Hindlimb muscle (tissue), 1 donor: ENCODE measurements around the gene LTC4S. TPM values are rescaled to one million over a fixed set of nuclear protein-coding genes. Genes with fewer than 3 reads are reported as not detected.
"Not testable (repeated sequence)": the region's sequence is repeated elsewhere in the genome, so short reads cannot be mapped to it uniquely, and the experiment has no call there.

Experiments
- DNase-seq: peaks from one replicate; pipeline ENCODE4 v3.0.0-alpha.2; 2013
- polyA plus RNA-seq: library from polyadenylated mRNA; unstranded; fragments of 120-200 nt; gene quantifications from one replicate; pipeline ENCODE4 v1.2.1, GENCODE V29; 2013; ENCODE audit not compliant: insufficient read length

LTC4S gene
- polyA plus RNA-seq, 1 donor, result 2.8 TPM

- DNase-seq, result no peak
Measured at GRCh38 chr5:179769796-179770195, 24.0 kb upstream of the LTC4S start.

GRCh38 chr5:179771311-179771895 is 22.4 kb upstream of the LTC4S start:
- no peak for DNase-seq

DNA sequence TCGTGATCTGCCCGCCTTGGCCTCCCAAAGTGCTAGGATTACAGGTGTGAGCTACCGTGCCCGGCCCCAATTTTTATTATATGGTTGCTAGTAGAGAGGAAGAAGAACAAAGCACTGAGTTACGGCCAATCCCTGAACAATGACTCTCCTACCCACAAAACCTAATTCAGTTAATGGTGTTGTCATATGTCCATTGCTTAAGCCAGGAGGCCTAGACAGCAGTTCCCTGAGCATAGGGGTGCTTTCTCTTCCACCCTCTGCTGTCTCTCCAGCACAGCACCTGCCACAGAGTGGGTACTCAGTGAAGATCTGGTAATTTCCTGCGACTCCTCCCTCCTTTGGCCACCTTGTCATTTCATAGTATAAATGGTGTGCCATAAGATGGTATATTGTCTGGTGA is 21.4 kb upstream of the LTC4S start:
- DNase-seq, result no peak

GRCh38 chr5:179773686-179774040 is 20.1 kb upstream of the LTC4S start:
- DNase-seq, result no peak

GRCh38 chr5:179774442-179774841 is 19.3 kb upstream of the LTC4S start:
- no peak for DNase-seq

DNA sequence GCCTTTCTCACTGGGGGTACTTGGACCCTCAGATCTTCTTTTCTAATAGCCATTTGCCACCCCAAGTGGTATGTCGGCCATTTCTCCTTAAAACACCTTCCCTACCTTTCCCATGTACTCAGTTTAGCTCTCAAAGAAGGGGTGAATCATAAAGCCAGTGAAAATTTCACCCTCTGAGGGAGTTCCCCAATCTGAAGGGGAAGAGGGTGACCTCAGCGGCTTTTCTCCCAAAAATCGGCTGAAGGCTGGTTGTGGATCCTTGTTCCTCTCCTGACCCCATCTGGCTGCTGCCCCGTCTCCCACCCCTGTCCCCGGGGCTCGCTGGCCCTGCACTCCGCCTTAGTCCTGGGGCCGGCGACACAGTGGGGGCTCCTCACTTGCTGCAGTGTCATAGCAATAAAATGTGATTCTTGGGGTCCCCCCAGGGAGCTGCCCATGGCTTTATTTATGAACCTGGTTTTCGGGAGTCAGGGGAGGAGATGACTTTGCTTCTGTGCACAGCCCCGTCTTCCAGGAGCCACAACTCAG is 17.3 kb upstream of the LTC4S start:
- DNase-seq, result no peak

DNA sequence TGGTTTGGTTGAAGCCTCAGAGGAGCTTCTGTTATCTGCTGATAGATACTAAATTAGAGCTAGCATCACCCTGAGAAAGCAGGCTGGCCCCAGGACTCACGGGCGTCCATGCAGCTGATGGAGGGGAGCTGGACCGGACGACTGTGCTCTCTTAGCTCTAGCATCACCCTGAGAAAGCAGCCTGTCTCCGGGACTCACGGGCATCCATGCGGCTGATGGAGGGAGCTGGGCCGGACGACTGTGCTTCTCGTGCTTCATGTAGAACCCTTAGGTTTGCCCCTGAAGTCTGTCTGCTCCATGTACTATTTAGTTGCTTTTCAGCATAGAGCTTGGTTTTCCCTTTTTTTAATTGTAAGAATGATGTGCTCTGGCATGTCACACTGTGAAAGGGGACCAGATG is 16.3 kb upstream of the LTC4S start:
- DNase-seq, result no peak

- no peak for DNase-seq
Measured at GRCh38 chr5:179777909-179778308, 15.9 kb upstream of the LTC4S start.

GRCh38 chr5:179778591-179778990 is 15.2 kb upstream of the LTC4S start:
- DNase-seq, result no peak

DNA sequence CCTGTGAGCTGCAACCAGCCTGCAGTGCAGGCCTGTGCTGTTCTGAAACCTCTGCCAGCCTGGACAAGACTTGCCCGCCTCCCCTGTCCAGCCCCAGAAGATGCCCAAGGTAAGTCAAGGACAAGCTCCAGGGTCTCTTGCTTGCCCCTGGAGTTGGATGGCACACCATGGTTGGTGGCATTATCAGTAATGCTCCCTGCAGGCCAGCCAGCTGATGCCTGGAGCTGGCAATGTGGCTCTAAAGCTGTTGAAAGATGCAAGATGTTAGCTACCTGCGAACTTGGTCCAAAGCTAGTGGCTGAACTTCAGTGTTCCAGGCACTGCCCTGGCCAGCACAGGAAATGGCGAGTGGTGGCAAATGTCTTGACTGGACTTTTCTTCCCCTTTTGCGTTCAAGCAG is 14.0 kb upstream of the LTC4S start:
- DNase-seq, result no peak

DNA sequence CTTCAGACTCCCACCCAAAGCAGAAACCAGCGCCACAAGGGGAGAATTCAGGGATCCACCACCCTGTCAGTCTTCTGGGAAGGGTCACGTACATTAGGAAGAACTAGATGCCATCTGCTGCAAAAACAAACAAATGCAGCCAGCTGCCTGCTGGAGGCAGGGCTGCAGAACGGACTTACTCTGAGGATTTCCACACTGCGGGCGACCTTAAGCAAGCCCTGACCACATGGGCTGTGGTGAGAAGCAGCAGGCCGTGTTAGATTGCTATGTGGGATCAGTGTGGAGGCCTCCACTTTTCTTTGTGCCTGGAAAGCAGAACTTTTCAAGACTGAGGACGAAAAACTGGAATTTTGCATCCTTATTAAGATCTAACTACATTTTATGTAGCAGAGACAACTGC is 13.4 kb upstream of the LTC4S start:
- DNase-seq, result no peak

GRCh38 chr5:179781846-179782245 is 11.9 kb upstream of the LTC4S start:
- DNase-seq, result no peak

GRCh38 chr5:179783128-179783527 is 10.7 kb upstream of the LTC4S start:
- DNase-seq, result no peak

- DNase-seq, result no peak
Measured at GRCh38 chr5:179786861-179787260, 6.9 kb upstream of the LTC4S start.

GRCh38 chr5:179788193-179788854 is 5.5 kb upstream of the LTC4S start:
- DNase-seq, result no peak

DNA sequence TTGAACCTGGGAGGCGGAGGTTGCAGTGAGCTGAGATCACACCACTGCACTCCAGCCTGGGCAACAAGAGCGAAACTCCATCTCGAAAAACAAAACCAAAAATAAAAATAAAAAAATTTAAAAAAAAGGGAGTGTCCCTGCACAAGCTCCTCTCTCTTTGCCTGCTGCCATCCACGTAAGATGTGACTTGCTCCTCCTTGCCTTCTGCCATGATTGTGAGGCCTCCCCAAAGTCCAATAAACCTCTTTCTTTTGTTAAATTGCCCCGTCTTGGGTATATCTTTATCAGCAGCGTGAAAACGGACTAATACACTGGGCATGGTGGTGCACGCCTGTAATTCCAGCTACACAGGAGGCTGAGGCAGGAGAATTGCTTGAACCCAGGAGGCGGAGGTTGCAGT is 4.5 kb upstream of the LTC4S start:
- not testable (repeated sequence) for DNase-seq

DNA sequence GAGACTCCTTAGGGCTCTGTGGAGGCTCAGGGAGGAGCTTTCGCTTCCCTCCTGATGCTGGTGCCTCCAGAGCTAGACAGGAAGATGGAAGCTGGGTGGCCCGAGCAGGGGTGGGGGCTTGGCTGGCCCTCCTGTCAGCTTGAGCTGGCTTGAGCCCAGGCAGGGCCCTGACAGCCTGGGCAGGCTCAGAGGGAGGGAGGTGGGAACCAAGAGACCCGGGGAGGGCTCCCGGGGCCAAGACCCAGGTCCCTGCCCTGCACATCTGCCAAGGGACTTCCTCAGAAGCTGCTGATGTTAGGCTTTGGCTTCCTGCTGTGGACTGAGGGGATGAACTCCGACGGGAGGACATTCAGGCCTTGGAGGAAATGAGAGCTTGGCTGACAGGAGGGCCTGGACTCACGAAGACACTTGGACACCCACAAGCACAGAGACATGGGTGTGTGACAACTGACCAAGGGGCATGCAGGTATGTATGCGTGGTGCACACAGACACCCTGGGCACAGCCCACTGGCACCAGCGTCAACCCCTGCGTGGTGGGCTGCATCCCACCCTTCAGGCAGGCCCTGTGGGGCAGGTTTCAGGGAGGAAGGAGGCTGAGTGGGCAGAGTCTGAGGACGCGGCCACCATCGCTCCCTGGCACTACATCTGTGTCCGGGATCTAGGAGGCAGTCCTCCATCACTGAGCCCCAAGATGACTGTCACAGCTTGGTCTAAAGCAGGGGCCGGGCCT is 1.7 kb upstream of the LTC4S start:
- DNase-seq, result no peak

- no peak for DNase-seq
Measured at GRCh38 chr5:179792612-179793467, 946 bp upstream of the LTC4S start.

DNA sequence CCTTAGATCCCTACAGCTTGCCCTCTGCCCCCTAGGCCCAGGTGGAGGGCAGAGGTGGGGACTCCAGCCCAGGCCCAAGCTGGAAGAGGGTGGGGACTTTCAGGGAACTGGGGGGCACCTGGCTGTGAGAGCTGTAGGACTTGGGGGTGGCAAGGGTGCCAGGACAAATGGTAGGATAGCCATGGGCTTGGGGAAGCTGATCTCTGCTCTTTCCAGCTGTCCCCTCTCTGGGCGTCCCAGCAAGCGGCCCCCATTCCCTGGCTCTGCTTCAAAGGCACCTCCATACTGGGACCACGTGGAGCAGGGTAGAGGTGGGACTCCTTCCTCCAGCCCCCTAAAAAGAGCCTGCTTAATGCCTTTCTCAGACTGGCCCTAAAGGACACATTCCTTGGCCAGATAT is 385 bp downstream of the LTC4S start:
- DNase-seq, result no peak

GRCh38 chr5:179794575-179794974 is 789 bp downstream of the LTC4S start:
- DNase-seq, result no peak

DNA sequence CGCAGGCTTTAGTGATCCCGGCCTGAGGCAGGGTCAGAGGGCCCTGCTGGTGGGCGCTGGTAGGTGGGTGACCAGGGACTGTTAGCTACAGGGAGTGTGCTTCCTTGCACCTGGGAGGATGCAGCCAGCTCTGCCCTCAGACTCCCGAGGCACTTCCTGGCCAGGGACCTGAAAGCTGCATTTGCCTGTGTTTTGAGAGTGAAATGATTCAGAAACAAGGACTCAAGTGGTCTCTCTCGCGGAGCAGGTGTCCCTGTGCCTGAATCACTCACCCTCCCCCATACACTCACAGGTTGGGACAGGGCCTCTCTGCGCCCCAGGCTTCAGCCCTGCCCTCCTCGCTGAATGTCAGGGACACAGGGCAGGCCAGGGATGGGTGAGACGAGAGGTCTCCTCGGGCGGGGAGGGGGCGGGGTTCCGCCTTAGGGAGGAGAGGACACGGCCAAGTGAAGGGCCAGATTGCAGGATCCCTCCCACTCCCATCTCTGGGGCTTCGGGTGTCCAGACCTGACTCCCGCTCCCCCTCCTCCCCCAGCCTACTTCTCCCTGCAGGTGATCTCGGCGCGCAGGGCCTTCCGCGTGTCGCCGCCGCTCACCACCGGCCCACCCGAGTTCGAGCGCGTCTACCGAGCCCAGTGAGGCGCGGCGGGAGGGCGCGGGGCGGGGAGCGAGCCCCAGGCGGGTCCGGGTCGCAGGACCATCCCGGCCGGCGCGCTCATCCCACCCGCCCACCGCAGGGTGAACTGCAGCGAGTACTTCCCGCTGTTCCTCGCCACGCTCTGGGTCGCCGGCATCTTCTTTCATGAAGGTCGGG is 1.5 kb downstream of the LTC4S start:
- no peak for DNase-seq
